ENCODE measurements around the gene APH1B.

The APH1B gene

DNA sequence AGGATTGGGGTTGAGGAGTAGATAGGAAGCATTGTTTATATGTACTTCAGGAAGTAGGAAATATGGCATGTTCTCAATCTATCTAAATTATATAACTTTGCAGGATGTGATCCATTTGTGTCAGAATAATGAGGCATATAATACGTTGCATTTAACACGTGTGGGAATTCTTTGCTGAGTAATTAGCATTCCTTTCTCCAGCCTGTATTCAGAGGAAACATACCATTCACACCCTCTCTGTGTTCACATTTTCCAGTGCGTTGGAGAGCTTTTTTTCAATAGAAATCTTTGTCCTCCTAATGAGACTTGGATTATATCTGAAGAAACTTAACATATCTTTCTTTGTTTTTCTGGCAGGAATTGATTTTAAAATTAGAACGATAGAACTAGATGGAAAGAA lies 33.0 kb upstream of the APH1B start:
- no peak overlapping the region for H3K27ac ChIP-seq (ENCODE audit: low read length)

GRCh38 chr15:63244976-63245645 lies 32.3 kb upstream of the APH1B start:
- peaks cover 10% of the 10 kb centered on the region for H4K20me1 ChIP-seq (ENCODE audit: insufficient read depth, low read length)
- H3K4me2 ChIP-seq (ENCODE audit: low read length), result no peak overlapping the region
- H3K27ac ChIP-seq (ENCODE audit: low read length), result no peak overlapping the region
- no peak overlapping the region for H3K9ac ChIP-seq (ENCODE audit: low read length)
- H3K36me3 ChIP-seq (replicated peaks; ENCODE audit: low read depth, low read length), result no peaks in the 10 kb centered on the region
- no peak for TF ChIP-seq EZH2phosphoT487 (IDR thresholded peaks at IDR 0.05; ENCODE audit: low read depth)
- TF ChIP-seq, protein P1, sequence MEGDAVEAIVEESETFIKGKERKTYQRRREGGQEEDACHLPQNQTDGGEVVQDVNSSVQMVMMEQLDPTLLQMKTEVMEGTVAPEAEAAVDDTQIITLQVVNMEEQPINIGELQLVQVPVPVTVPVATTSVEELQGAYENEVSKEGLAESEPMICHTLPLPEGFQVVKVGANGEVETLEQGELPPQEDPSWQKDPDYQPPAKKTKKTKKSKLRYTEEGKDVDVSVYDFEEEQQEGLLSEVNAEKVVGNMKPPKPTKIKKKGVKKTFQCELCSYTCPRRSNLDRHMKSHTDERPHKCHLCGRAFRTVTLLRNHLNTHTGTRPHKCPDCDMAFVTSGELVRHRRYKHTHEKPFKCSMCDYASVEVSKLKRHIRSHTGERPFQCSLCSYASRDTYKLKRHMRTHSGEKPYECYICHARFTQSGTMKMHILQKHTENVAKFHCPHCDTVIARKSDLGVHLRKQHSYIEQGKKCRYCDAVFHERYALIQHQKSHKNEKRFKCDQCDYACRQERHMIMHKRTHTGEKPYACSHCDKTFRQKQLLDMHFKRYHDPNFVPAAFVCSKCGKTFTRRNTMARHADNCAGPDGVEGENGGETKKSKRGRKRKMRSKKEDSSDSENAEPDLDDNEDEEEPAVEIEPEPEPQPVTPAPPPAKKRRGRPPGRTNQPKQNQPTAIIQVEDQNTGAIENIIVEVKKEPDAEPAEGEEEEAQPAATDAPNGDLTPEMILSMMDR (IDR thresholded peaks at IDR 0.05; ENCODE audit: low read depth, low read length), result no peak
- no peak overlapping the region for H2AFZ ChIP-seq (ENCODE audit: low read depth, low read length)
- no peak overlapping the region for H3K4me3 ChIP-seq (ENCODE audit: low read length)
- peaks cover 14% of the 10 kb centered on the region for H3K4me1 ChIP-seq (ENCODE audit: low read length)
- H3K27me3 ChIP-seq (ENCODE audit: low read depth, low read length), result no peaks in the 10 kb centered on the region
- H3K9me3 ChIP-seq (ENCODE audit: insufficient read depth, low read length), result no peaks in the 10 kb centered on the region
- H3K79me2 ChIP-seq (ENCODE audit: low read length), result no peaks in the 10 kb centered on the region; the same call in 1 of the 2 replicates

More for the DNA sequence above, 33.0 kb upstream of the APH1B start:
- Histone ChIP-seq H4K20me1 (ENCODE audit: insufficient read depth, low read length) (peaks cover 10% of the 10 kb centered on the region), H3K27me3 (ENCODE audit: low read depth, low read length) (no peaks in the 10 kb centered on the region), H3K4me2 (ENCODE audit: low read length) (no peak overlapping the region), H3K36me3 (replicated peaks; ENCODE audit: low read depth, low read length) (no peaks in the 10 kb centered on the region), H3K4me1 (ENCODE audit: low read length) (peaks cover 14% of the 10 kb centered on the region), H3K9ac (ENCODE audit: low read length) (no peak overlapping the region), H3K9me3 (ENCODE audit: insufficient read depth, low read length) (no peaks in the 10 kb centered on the region), H2AFZ (ENCODE audit: low read depth, low read length) (no peak overlapping the region), H3K79me2 (ENCODE audit: low read length) (no peaks in the 10 kb centered on the region; the same call in 1 of the 2 replicates), H3K4me3 (ENCODE audit: low read length) (no peak overlapping the region)
- TF ChIP-seq EZH2phosphoT487 (IDR thresholded peaks at IDR 0.05; ENCODE audit: low read depth), result no peak
- TF ChIP-seq, protein P1 (IDR thresholded peaks at IDR 0.05; ENCODE audit: low read depth, low read length), result no peak

DNA sequence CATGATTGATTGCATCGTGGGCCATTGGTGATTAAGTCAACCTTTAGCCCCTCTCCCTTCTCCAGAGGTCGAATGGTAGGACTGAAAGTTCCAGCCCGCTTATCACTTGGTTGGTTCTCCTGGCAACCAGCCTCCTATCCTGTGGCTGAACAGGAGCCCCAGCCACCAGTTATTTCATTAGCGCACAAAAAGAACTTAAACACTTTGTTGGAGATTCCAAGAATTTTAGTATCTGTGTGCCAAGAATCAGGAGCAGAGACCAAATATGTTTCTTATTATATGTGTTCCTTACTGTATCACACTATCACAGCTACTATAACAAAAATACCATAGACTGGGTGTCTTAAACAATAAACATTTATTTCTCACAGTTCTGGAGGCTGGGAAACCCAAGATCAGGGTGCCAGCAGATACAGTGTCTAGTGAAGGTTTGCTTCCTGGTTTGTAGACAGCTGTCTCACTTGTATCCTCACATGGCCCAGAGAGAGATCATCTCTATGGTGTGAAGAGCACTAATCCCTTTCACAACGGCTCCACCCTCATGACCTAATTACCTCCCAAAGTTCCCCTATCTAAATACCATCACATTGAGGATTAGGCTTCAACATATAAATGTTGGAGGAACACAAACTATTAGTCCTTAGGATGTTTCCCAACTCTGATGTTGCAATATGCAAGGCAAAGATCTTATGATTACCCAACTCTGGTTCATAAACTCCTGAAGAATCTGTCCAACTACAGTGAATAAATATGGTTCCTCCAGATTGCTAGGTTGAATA lies 30.5 kb upstream of the APH1B start:
- H3K36me3 ChIP-seq (replicated peaks; ENCODE audit: low read depth, low read length), result no peaks in the 10 kb centered on the region
- no peak overlapping the region for H3K4me3 ChIP-seq (ENCODE audit: low read length)
- H3K4me2 ChIP-seq (ENCODE audit: low read length), result no peak overlapping the region
- H4K20me1 ChIP-seq (ENCODE audit: insufficient read depth, low read length), result peaks cover 10% of the 10 kb centered on the region
- H3K27me3 ChIP-seq (ENCODE audit: low read depth, low read length), result no peaks in the 10 kb centered on the region
- no peaks in the 10 kb centered on the region for H3K9me3 ChIP-seq (ENCODE audit: insufficient read depth, low read length)
- no peak overlapping the region for H3K27ac ChIP-seq (ENCODE audit: low read length)
- no peak for TF ChIP-seq EZH2phosphoT487 (IDR thresholded peaks at IDR 0.05; ENCODE audit: low read depth)
- TF ChIP-seq, protein P1 (IDR thresholded peaks at IDR 0.05; ENCODE audit: low read depth, low read length), result no peak
- no peaks in the 10 kb centered on the region; the same call in 1 of the 2 replicates for H3K79me2 ChIP-seq (ENCODE audit: low read length)
- H2AFZ ChIP-seq (ENCODE audit: low read depth, low read length), result no peak overlapping the region
- H3K9ac ChIP-seq (ENCODE audit: low read length), result no peak overlapping the region
- peaks cover 14% of the 10 kb centered on the region for H3K4me1 ChIP-seq (ENCODE audit: low read length)

DNA sequence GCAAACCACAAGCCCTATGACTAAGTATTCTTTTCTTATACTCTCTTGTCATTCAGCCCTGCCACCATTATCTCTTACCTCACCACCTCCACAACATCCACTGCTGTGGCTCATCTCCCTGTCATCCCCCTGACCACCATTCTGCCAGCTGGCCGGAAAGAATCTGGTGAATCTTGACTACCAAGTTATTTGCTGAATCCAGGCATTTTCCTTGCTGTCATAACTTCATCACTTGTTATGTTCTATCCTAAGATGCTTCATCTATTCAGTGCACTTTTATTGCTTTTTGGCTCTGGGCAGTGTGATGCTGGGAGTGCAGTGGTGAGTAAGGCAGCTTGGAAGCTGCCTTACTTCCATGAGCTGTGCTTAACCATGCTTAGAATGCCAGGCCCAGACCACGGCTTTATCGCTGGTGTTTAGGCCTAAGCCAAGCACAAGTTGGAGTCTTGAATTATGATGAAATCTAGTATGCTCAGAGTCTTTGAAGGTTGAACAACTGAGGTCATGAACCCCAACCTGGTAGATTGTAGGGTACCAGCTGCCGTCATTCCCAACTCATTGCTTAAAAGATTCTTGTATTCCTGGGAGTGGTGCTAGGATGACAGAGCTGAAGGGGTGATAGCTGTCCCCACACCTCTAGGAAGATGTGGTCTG lies 27.0 kb upstream of the APH1B start:
- Histone ChIP-seq H3K79me2 (ENCODE audit: low read length) (no peaks in the 10 kb centered on the region), H3K27me3 (ENCODE audit: low read depth, low read length) (no peaks in the 10 kb centered on the region), H3K4me2 (ENCODE audit: low read length) (no peak overlapping the region), H3K27ac (ENCODE audit: low read length) (no peak overlapping the region), H3K9ac (ENCODE audit: low read length) (no peak overlapping the region), H3K36me3 (replicated peaks; ENCODE audit: low read depth, low read length) (no peaks in the 10 kb centered on the region), H2AFZ (ENCODE audit: low read depth, low read length) (no peak overlapping the region), H3K4me1 (ENCODE audit: low read length) (no peaks in the 10 kb centered on the region), H3K9me3 (ENCODE audit: insufficient read depth, low read length) (no peaks in the 10 kb centered on the region), H4K20me1 (ENCODE audit: insufficient read depth, low read length) (no peaks in the 10 kb centered on the region; the same call in none of the 2 replicates), H3K4me3 (ENCODE audit: low read length) (no peak overlapping the region)
- no peak for TF ChIP-seq EZH2phosphoT487 (IDR thresholded peaks at IDR 0.05; ENCODE audit: low read depth)
- TF ChIP-seq, protein P1 (IDR thresholded peaks at IDR 0.05; ENCODE audit: low read depth, low read length), result no peak

Data from OCI-LY3 (cell line).